ENCODE results near the gene INTS11.

The INTS11 gene

GRCh38 chr1:1342584-1343115, 18.2 kb upstream of the INTS11 start:
- no peak for DNase-seq

DNA sequence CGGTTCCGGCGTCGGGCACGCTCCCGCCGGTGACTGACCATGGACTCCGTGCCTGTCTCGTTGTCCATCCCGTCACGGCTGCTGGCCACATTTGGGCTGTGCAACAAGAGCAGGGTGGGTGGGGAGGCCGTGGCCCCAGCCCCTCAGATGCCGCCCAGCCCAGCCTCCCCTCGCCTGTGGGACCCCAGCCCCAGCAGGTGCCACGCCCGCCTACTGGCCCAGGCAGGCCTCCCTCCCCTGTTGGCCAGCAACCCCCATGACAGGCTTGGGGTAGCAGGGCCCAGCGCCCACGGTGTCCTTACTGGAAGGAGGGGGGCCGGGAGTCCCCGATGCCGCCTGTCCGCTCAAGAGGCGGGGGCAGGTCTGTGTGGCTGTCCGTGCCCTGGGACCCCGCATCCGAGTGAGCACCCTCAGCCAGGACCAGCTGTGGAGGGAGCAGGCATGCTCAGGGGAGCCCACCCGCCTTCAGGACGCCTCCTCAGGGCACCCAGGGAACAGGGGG, 17.7 kb upstream of the INTS11 start:
- DNase-seq, result no peak

DNA sequence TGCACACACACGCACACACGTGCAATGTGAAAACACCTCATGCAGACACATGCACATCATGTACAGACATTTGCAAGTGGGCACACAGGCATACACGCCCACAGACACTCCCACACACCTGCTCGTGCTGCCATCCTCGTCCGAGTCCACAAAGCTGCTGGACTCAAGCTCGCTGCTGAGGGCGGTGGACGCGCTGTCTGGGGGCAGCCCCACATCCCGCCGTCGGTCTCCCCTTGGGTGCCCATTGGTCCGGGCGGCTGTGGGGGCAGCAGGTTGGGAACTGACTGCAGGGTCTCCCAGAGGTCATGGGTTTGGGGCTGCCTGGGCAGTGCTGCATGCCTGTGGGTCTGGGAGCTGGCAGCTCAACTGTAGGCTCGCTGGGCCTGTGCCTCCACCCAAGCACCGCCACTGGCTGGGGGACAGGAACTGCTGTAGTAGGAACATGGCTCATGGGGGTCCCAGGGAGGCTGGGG, 17.1 kb upstream of the INTS11 start:
- DNase-seq, result no peak

- no peak for DNase-seq
Measured at GRCh38 chr1:1340791-1341548, 16.5 kb upstream of the INTS11 start.

DNA sequence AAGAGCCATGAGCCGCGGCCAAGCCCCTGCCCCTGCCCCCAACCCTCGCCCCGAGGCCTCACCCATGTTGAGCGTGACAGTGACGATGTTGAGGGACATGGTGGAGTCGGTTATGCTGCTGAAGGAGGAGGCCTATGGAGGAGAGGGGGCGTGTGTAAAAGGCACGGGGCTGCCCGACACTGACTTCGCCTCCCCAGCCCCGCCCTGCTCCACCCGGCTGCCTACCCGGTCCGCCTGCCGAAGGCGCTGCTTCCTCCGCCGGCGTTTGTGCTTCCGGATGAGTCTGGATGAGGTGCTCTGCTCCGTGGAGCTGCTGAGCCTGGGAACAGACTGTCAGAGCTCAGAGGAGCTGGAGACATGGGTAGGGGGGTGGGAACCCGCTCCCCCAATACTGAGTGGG, 15.7 kb upstream of the INTS11 start:
- no peak for DNase-seq

DNA sequence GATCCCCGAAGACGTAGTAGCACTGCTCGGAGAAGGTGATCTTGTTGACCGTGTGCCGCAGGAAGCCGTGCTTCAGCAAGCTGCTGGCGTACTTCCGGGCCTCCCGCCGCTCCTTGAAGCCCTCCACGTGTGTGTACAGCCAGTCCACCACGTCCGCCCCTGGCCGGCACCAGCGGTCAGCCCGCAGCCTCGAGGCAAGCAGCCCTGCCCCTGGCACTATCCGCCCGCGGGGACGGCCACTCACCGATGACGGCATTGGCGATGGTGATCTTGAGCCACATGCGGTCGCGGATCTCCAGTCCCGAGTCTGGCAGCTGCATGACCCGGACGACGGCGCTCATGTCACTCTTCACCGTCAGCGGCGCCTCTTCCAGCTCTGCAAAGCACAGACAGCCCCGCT, 13.8 kb upstream of the INTS11 start:
- DNase-seq, result no peak

DNA sequence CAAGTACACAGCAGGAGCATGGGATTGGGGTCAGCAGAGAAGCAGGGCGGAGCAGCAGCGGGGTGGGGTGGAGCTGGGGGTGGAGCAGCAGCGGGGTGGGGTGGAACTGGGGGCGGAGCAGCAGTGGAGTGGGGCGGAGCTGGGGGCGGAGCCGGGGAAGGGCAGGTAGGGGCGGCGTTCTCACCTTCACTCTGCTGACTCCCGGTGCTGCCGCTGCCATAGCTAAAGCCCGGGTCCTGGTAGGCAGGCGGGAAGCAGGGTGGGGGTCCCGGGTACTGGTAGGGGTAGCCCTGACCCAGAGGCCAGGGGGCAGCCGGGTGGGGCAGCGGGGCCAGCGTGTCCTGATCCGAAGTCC, 13.3 kb upstream of the INTS11 start:
- no peak for DNase-seq

DNA sequence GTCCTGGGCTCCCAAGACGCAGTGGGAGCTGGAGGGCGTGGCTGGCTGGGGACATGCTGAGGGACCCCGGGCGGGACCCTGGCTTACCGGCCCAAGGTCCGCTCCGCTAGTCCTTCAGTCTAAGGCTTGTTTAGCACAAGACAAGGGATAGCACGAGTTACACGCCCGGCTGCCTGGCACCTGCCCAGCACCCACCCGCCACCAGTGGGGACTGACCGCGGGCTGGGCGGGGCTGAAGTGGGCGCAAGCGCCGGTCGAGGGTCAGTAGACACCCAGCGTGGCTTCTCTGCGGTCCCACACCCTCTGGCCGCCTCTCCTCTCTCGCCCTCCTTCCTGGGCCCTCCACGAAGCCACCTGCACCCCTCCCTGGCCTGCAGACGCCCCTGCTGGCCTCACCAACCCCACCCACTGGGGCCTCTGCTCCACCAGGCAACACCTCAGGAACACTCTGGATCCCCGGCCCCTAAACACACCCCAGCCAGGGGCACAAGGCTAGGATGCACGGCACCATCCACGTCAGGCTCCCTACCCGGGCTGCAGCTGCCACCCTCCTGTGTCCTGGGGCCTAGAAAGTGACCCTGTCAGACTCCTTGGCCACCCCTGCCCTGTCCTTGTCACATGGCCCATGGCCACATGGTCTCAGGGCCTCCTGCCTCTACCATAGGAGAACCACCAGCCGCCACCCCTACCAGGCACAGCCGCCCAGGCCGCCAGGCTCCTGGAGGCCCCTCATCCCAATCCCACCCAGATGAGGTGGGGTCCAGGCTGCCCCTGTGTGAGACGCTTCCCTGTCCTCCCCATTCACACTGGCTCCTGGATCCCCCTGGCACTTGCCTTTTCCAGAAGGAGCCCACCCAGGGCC, 12.7 kb upstream of the INTS11 start:
- no peak for DNase-seq

DNA sequence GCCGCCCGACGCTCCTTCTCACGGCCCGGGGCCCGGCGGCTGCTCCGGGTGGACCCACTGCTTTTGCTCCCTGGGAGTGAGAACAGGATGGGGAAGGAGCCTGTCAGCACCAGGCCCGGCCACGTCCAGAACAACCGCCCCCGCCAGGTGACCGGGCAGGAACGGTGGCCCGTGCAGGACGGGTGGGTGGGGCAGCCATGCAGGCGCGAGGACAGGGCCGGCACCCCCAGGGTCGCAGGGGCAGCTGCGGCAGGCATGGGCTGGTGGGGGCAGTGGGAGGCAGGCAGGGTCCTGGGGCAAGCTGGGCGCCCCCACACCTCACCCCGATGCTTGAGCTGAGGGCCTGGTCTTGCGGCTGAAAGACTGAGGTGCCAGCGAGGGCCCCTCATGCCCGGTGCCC, 12.0 kb upstream of the INTS11 start:
- DNase-seq, result no peak

GRCh38 chr1:1335792-1336248, 11.4 kb upstream of the INTS11 start:
- no peak for DNase-seq

DNA sequence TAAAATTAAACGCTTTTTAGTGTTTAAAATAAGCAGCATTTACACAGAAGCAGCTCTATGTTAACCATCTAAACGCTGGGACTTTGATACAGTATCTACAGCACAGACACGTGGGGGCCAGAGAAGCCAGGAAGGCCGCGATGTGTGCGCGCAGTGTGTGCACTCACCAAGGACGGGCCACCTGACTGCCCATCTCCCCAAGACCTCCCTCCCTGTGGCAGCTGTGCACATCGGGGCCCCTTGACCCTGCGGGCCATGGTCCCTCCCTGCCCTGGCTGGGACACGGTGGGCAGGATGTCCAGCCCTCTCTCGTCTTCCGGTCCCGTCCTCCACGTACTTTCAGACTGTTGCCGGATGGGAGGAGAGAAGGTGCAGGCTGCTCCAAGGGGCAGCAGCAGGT, 10.8 kb upstream of the INTS11 start:
- DNase-seq, result no peak

GRCh38 chr1:1334835-1335234, 10.4 kb upstream of the INTS11 start:
- no peak for DNase-seq

DNA sequence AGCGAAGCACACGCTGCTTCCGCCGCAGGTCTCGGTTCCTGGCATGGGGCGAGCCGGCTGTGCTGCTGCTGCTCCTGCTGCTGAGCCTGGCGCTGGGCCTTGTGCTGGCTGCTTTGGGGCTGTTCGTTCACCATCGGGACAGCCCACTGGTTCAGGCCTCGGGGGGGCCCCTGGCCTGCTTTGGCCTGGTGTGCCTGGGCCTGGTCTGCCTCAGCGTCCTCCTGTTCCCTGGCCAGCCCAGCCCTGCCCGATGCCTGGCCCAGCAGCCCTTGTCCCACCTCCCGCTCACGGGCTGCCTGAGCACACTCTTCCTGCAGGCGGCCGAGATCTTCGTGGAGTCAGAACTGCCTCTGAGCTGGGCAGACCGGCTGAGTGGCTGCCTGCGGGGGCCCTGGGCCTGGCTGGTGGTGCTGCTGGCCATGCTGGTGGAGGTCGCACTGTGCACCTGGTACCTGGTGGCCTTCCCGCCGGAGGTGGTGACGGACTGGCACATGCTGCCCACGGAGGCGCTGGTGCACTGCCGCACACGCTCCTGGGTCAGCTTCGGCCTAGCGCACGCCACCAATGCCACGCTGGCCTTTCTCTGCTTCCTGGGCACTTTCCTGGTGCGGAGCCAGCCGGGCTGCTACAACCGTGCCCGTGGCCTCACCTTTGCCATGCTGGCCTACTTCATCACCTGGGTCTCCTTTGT, 9.2 kb upstream of the INTS11 start:
- no peak for DNase-seq

DNA sequence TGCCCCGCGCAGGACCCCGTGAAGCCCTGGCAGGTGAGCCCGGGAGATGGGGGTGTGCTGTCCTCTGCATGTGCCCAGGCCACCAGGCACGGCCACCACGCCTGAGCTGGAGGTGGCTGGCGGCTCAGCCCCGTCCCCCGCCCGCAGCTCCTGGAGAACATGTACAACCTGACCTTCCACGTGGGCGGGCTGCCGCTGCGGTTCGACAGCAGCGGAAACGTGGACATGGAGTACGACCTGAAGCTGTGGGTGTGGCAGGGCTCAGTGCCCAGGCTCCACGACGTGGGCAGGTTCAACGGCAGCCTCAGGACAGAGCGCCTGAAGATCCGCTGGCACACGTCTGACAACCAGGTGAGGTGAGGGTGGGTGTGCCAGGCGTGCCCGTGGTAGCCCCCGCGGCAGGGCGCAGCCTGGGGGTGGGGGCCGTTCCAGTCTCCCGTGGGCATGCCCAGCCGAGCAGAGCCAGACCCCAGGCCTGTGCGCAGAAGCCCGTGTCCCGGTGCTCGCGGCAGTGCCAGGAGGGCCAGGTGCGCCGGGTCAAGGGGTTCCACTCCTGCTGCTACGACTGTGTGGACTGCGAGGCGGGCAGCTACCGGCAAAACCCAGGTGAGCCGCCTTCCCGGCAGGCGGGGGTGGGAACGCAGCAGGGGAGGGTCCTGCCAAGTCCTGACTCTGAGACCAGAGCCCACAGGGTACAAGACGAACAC, 8.5 kb upstream of the INTS11 start:
- no peak for DNase-seq

- no peak for DNase-seq
Measured at GRCh38 chr1:1332031-1332755, 7.7 kb upstream of the INTS11 start.

- no peak for DNase-seq
Measured at GRCh38 chr1:1331068-1331965, 6.9 kb upstream of the INTS11 start, which contains the start of gene TAS1R3. TAS1R3 (plus strand) TSS chr1:1331280; CDS start chr1:1331346, 66 bp downstream.

GRCh38 chr1:1330366-1331067, 6.1 kb upstream of the INTS11 start:
- DNase-seq, result no peak

- DNase-seq, result no peak
Measured at GRCh38 chr1:1329304-1330210, 5.1 kb upstream of the INTS11 start.

GRCh38 chr1:1328254-1328653, 3.8 kb upstream of the INTS11 start:
- DNase-seq, result no peak

All from MV-4-11 (cell line).